HEK293T (cell line): ENCODE results near the gene CCL1.

Source experiments
- ARNT ChIP-seq: fragments of 450-650 bp; IDR thresholded peaks from 2 replicates; pipeline ENCODE4 v1.6.1; 2017; ENCODE audit warnings: mild to moderate bottlenecking
- BHLHE40 ChIP-seq: fragments of 450-650 bp; IDR thresholded peaks from 2 replicates; pipeline ENCODE4 v1.6.1; 2016; ENCODE audit warnings: mild to moderate bottlenecking, moderate library complexity, borderline replicate concordance
- ELF4 ChIP-seq: fragments of 450-650 bp; IDR thresholded peaks from 2 replicates; pipeline ENCODE4 v1.6.1; 2017; ENCODE audit warnings: antibody characterized with exemption
- FOXM1 ChIP-seq: fragments of 450-650 bp; IDR thresholded peaks from 2 replicates; pipeline ENCODE4 v1.6.1; 2017; ENCODE audit warnings: mild to moderate bottlenecking, borderline replicate concordance
- HDGF ChIP-seq: fragments of 450-650 bp; IDR thresholded peaks from 2 replicates; pipeline ENCODE4 v1.6.1; 2017; ENCODE audit warnings: antibody characterized with exemption, borderline replicate concordance
- L3MBTL2 ChIP-seq: fragments of 450-650 bp; conservative IDR thresholded peaks from 2 replicates; pipeline ENCODE4 v1.6.1; 2016; ENCODE audit warnings: mild to moderate bottlenecking
- LEF1 ChIP-seq: fragments of 450-650 bp; IDR thresholded peaks from 2 replicates; pipeline ENCODE4 v1.6.1; 2017; ENCODE audit warnings: mild to moderate bottlenecking, borderline replicate concordance
- NFRKB ChIP-seq: fragments of 450-650 bp; IDR thresholded peaks from 2 replicates; pipeline ENCODE4 v1.6.1; 2016; ENCODE audit warnings: mild to moderate bottlenecking, moderate library complexity
- SP1 ChIP-seq: fragments of 450-650 bp; IDR thresholded peaks from 2 replicates; pipeline ENCODE4 v1.6.1; 2017
- SUZ12 ChIP-seq: fragments of 450-650 bp; IDR thresholded peaks from 2 replicates; pipeline ENCODE4 v1.6.1; 2016; ENCODE audit warnings: mild to moderate bottlenecking
- TARDBP ChIP-seq: fragments of 450-650 bp; IDR thresholded peaks from 2 replicates; pipeline ENCODE4 v1.6.1; 2016

GRCh38 chr17:34383216-34383615 lies 20.2 kb upstream of the CCL1 start:
- TF ChIP-seq LEF1, result no peak
- TF ChIP-seq FOXM1, result no peak
- TF ChIP-seq SP1, result no peak
- no peak for TF ChIP-seq L3MBTL2
- TF ChIP-seq NFRKB, result no peak
- TF ChIP-seq ELF4, result no peak
- no peak for TF ChIP-seq BHLHE40
- TF ChIP-seq ARNT, result no peak
- TF ChIP-seq HDGF, result no peak
- no peak for TF ChIP-seq TARDBP
- no peak for TF ChIP-seq SUZ12
